Cerebellar nuclear complex (tissue), 1 donor: Measurements from ENCODE around the gene ZNF771.
"Not testable (repeated sequence)": the region's sequence is repeated elsewhere in the genome, so short reads cannot be mapped to it uniquely, and the experiment has no call there.

ENCODE experiments used
- DNase-seq, 2 experiments: peaks; one replicate each; lab custom pipeline; 2025; lab: John Stamatoyannopoulos, UW

ZNF771 gene

GRCh38 chr16:30375864-30376263 is 31.5 kb upstream of the ZNF771 start:
- DNase-seq: no peak

GRCh38 chr16:30376461-30376902 is 30.9 kb upstream of the ZNF771 start:
- DNase-seq: no peak

- DNase-seq: no peak
Observed at GRCh38 chr16:30377050-30377811, 30.2 kb upstream of the ZNF771 start.

- peak in 1 of 2 experiments; percentile 69 for DNase-seq
Observed at GRCh38 chr16:30377812-30378235, 29.6 kb upstream of the ZNF771 start.

- DNase-seq: peak; percentile 91 to 96
Observed at GRCh38 chr16:30378236-30379157, 28.9 kb upstream of the ZNF771 start.

GRCh38 chr16:30379158-30379783 is 28.1 kb upstream of the ZNF771 start:
- DNase-seq: no peak

- no peak for DNase-seq
Observed at GRCh38 chr16:30380072-30380802, 27.2 kb upstream of the ZNF771 start.

GRCh38 chr16:30380803-30381208 is 26.6 kb upstream of the ZNF771 start:
- no peak for DNase-seq

- no peak for DNase-seq
Observed at GRCh38 chr16:30381291-30382041, 25.9 kb upstream of the ZNF771 start.

- DNase-seq: no peak
Observed at GRCh38 chr16:30382111-30382881, 25.1 kb upstream of the ZNF771 start, which contains the start of gene SEPTIN1. SEPTIN1 (minus strand) TSS chr16:30382561; CDS start chr16:30382542, 19 bp downstream.

GRCh38 chr16:30383521-30383920 is 23.9 kb upstream of the ZNF771 start:
- DNase-seq: no peak

- DNase-seq: no peak
Observed at GRCh38 chr16:30394592-30395154, 12.7 kb upstream of the ZNF771 start.

GRCh38 chr16:30395155-30395991 is 12.0 kb upstream of the ZNF771 start, which contains the start of gene ZNF48:
ZNF48 (plus strand) TSS chr16:30395420; CDS start chr16:30395795, 375 bp downstream.
- peak in 1 of 2 experiments; percentile 68 for DNase-seq

- no peak for DNase-seq
Observed at GRCh38 chr16:30395992-30396585, 11.3 kb upstream of the ZNF771 start.

GRCh38 chr16:30396627-30397026 is 10.8 kb upstream of the ZNF771 start:
- not testable (repeated sequence) for DNase-seq

GRCh38 chr16:30397056-30397455 is 10.3 kb upstream of the ZNF771 start:
- DNase-seq: no peak

- no peak for DNase-seq
Observed at GRCh38 chr16:30397776-30398660, 9.4 kb upstream of the ZNF771 start.
